ENCODE measurements around the gene FAAP20. TPM values are rescaled to one million over a fixed set of nuclear protein-coding genes. Genes with fewer than 3 reads are reported as not detected.

The FAAP20 gene
- total and polyA plus RNA-seq, 4 donors: 5.6 to 31.5 (median 15.7) TPM

GRCh38 chr1:2228157-2228594, 33.6 kb upstream of the FAAP20 start, which contains the start of gene SKI:
Gene SKI, plus strand, starts transcription at chr1:2228319. Its CDS starts 448 bp downstream, at chr1:2228767.
- Histone ChIP-seq H3K9me3 (ENCODE audit: control insufficient read depth in 4 of 4, low read length in 3 of 4) (no peaks in the 10 kb centered on the region), H3K4me3 (ENCODE audit: low read depth in 1 of 3, low read length in 3 of 3) (peak within 1 kb of the TSS; percentile 83 to 88 (median 88)), H3K36me3 (ENCODE audit: control insufficient read depth in 4 of 4, insufficient read depth in 3 of 4, low read depth in 1 of 4, low read length in 3 of 4) (no peaks in the 10 kb centered on the region), H3K27me3 (ENCODE audit: control insufficient read depth in 4 of 4, insufficient read depth in 4 of 4, low read length in 3 of 4) (no peaks in the 10 kb centered on the region), H3K9ac (ENCODE audit: low read depth in 1 of 2, low read length in 2 of 2) (peak within 1 kb of the TSS; percentile 8 to 89), H3K4me1 (ENCODE audit: control insufficient read depth in 4 of 4, insufficient read depth in 4 of 4, low read length in 3 of 4) (peaks cover 11 to 42% (median 33%) of the 10 kb centered on the region in 4 donors), H3K27ac (ENCODE audit: low read depth in 1 of 2, low read length in 2 of 2) (peak within 1 kb of the TSS; percentile 94 to 97)
- WGBS: 1% methylated on average over 100 of the region's 100 CpGs
- TF ChIP-seq FOXA1 (IDR thresholded peaks at IDR 0.05) (no peak), YY1 (IDR thresholded peaks at IDR 0.05) (no peak), RXRA (IDR thresholded peaks at IDR 0.05) (no peak), GABPA (IDR thresholded peaks at IDR 0.05 in 1 of 2, conservative IDR thresholded peaks at IDR 0.05 in 1 of 2) (no peak), ZBTB33 (IDR thresholded peaks at IDR 0.05) (no peak), SP1 (IDR thresholded peaks at IDR 0.05) (no peak), FOXA2 (IDR thresholded peaks at IDR 0.05) (no peak), REST (IDR thresholded peaks at IDR 0.05) (no peak), HNF4G (IDR thresholded peaks at IDR 0.05) (no peak), RAD21 (IDR thresholded peaks at IDR 0.05) (no peak), TAF1 (conservative IDR thresholded peaks at IDR 0.05) (no peak), ATF3 (IDR thresholded peaks at IDR 0.05) (no peak), NR2F2 (IDR thresholded peaks at IDR 0.05) (no peak), CTCF (IDR thresholded peaks at IDR 0.05; ENCODE audit: low read depth, low read length, missing input control) (no peak)
- DNase-seq (ENCODE audit: low spot score): no peak
